BE2C (cell line): ENCODE measurements around the gene TMA16.

Source experiments
- DNase-seq: peaks from one replicate; pipeline ENCODE4 v3.0.0-alpha.2; 2020
- H3K27me3 ChIP-seq: fragments of 250-450 bp; sonication (Bioruptor Pico); 2 replicates; pipeline ENCODE4 v1.5.1; 2020; ENCODE audit warnings: mild to moderate bottlenecking
- H3K36me3 ChIP-seq: fragments of 250-450 bp; sonication (Bioruptor Pico); 2 replicates; pipeline ENCODE4 v1.5.1; 2020; ENCODE audit warnings: mild to moderate bottlenecking
- H3K4me1 ChIP-seq: fragments of 250-450 bp; sonication (Bioruptor Pico); 2 replicates; pipeline ENCODE4 v1.5.1; 2020
- H3K4me3 ChIP-seq: 2 replicates; pipeline ENCODE4 v1.5.1; 2011; ENCODE audit warnings: low read depth, low read length
- H3K9me3 ChIP-seq: fragments of 250-450 bp; sonication (Bioruptor Pico); 2 replicates; pipeline ENCODE4 v1.5.1; 2020
- CTCF ChIP-seq: IDR thresholded peaks from 2 replicates; pipeline ENCODE4 v1.5.1; 2012; ENCODE audit warnings: mild to moderate bottlenecking, low read depth, low read length

TMA16 gene

GRCh38 chr4:163484906-163485305 is 9.6 kb upstream of the TMA16 start:
- DNase-seq, result peak; percentile 78
- Histone ChIP-seq H3K4me1 (no peaks in the 10 kb centered on the region), H3K27me3 (peaks cover 18% of the 10 kb centered on the region; the same call in 1 of the 2 replicates), H3K36me3 (no peaks in the 10 kb centered on the region), H3K9me3 (no peaks in the 10 kb centered on the region), H3K4me3 (no peak overlapping the region)
- peak; percentile 67 for TF ChIP-seq CTCF

GRCh38 chr4:163485589-163485988 is 8.9 kb upstream of the TMA16 start:
- H3K9me3 ChIP-seq, result no peaks in the 10 kb centered on the region
- H3K27me3 ChIP-seq, result peaks cover 20% of the 10 kb centered on the region; the same call in 1 of the 2 replicates
- H3K4me1 ChIP-seq, result no peaks in the 10 kb centered on the region
- H3K36me3 ChIP-seq, result no peaks in the 10 kb centered on the region
- no peak for TF ChIP-seq CTCF
- no peak overlapping the region for H3K4me3 ChIP-seq
- DNase-seq, result no peak

GRCh38 chr4:163486321-163486720 is 8.2 kb upstream of the TMA16 start:
- no peak for TF ChIP-seq CTCF
- Histone ChIP-seq H3K27me3 (peaks cover 17% of the 10 kb centered on the region; the same call in 1 of the 2 replicates), H3K36me3 (no peaks in the 10 kb centered on the region), H3K4me3 (no peak overlapping the region), H3K4me1 (no peaks in the 10 kb centered on the region), H3K9me3 (no peaks in the 10 kb centered on the region)
- no peak for DNase-seq

DNA sequence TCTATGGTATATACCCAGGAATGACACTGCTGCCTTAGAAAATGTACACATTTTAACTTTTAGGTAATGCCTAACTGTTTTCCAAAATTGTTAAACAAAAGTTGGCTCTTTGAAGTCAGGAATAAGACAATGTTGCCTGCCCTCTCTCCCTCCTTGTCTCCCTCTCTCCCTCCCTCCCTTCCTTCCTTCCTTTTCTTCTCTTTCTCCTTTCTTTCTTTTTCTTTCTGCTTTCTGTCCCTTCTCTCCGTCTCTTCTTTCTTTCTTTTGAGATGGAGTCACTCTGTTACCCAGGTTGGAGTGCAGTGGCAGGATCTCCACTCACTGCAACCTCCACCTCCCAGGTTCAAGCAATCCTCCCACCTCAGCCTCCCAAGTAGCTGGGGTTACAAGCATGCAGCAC is 4.6 kb upstream of the TMA16 start:
- Histone ChIP-seq H3K9me3 (no peaks in the 10 kb centered on the region), H3K36me3 (no peaks in the 10 kb centered on the region), H3K27me3 (peaks cover 8% of the 10 kb centered on the region; the same call in 1 of the 2 replicates), H3K4me1 (no peaks in the 10 kb centered on the region), H3K4me3 (no peak overlapping the region)
- DNase-seq, result no peak
- TF ChIP-seq CTCF, result no peak

GRCh38 chr4:163492951-163493504 is 1.5 kb upstream of the TMA16 start:
- no peak for TF ChIP-seq CTCF
- Histone ChIP-seq H3K36me3 (0 out of 2 replicates have a peak, but pooled peaks cover 6% of the 10 kb centered on the region), H3K4me1 (no peaks in the 10 kb centered on the region), H3K27me3 (peaks cover 5% of the 10 kb centered on the region; the same call in 1 of the 2 replicates), H3K9me3 (no peaks in the 10 kb centered on the region), H3K4me3 (no peak overlapping the region)
- DNase-seq, result no peak

GRCh38 chr4:163493643-163494359 is 689 bp upstream of the TMA16 start:
- DNase-seq, result no peak
- Histone ChIP-seq H3K9me3 (no peaks in the 10 kb centered on the region), H3K4me3 (peak overlapping the region; percentile 82), H3K4me1 (no peaks in the 10 kb centered on the region), H3K27me3 (peaks cover 5% of the 10 kb centered on the region; the same call in 1 of the 2 replicates), H3K36me3 (0 out of 2 replicates have a peak, but pooled peaks cover 6% of the 10 kb centered on the region)
- TF ChIP-seq CTCF, result no peak
